ENCODE data around the gene NAB2. TPM values are rescaled to one million over a fixed set of nuclear protein-coding genes. Genes with fewer than 3 reads are reported as not detected.
A peak's percentile ranks its signal among the peaks of the same experiment; 100 is the strongest.
"Not testable (repeated sequence)": the region's sequence is repeated elsewhere in the genome, so short reads cannot be mapped to it uniquely, and the experiment has no call there.

NAB2 gene
- total RNA-seq, 2 donors from 2014 or later = 4.0 to 5.0 TPM

- DNase-seq (no peak), ATAC-seq (peak; percentile 12)
- Mint-ChIP-seq H3K27ac (peak overlapping the region; percentile 9), H3K4me3 (no peak overlapping the region), H3K4me1 (peaks cover 4% of the 10 kb centered on the region), H3K27me3 (peaks cover 10% of the 10 kb centered on the region), H3K36me3 (ENCODE audit: low read depth) (peaks cover 5% of the 10 kb centered on the region)
- no peaks in the 10 kb centered on the region for H3K9me3 ChIP-seq (ENCODE audit: control insufficient read depth, low read length, poor library complexity, severe bottlenecking)
Observed at GRCh38 chr12:57118711-57119271, 29.9 kb downstream of the NAB2 start.

GRCh38 chr12:57119294-57120085 is 30.6 kb downstream of the NAB2 start:
- peaks cover 9% of the 10 kb centered on the region for H3K36me3 Mint-ChIP-seq (ENCODE audit: low read depth)
- H3K27ac Mint-ChIP-seq = peak overlapping the region; percentile 9
- no peak overlapping the region for H3K4me3 Mint-ChIP-seq
- H3K9me3 ChIP-seq (ENCODE audit: control insufficient read depth, low read length, poor library complexity, severe bottlenecking) = no peaks in the 10 kb centered on the region
- H3K27me3 Mint-ChIP-seq = peaks cover 10% of the 10 kb centered on the region
- ATAC-seq = no peak
- no peak for DNase-seq
- H3K4me1 Mint-ChIP-seq = peaks cover 8% of the 10 kb centered on the region

- H3K27me3 Mint-ChIP-seq; H3K27ac Mint-ChIP-seq; H3K4me1 Mint-ChIP-seq; H3K36me3 Mint-ChIP-seq (ENCODE audit: low read depth); H3K4me3 Mint-ChIP-seq; H3K9me3 ChIP-seq (ENCODE audit: control insufficient read depth, low read length, poor library complexity, severe bottlenecking); ATAC-seq; DNase-seq: not testable (repeated sequence)
Observed at GRCh38 chr12:57120718-57121117, 31.8 kb downstream of the NAB2 start.

GRCh38 chr12:57123813-57124212 is 34.9 kb downstream of the NAB2 start:
- H3K9me3 ChIP-seq (ENCODE audit: control insufficient read depth, low read length, poor library complexity, severe bottlenecking) = no peaks in the 10 kb centered on the region
- DNase-seq (no peak), ATAC-seq (no peak)
- H3K36me3 Mint-ChIP-seq (ENCODE audit: low read depth) = peaks cover 4% of the 10 kb centered on the region
- no peaks in the 10 kb centered on the region for H3K27me3 Mint-ChIP-seq
- H3K27ac Mint-ChIP-seq = no peak overlapping the region
- no peak overlapping the region for H3K4me3 Mint-ChIP-seq
- H3K4me1 Mint-ChIP-seq = peaks cover 5% of the 10 kb centered on the region

- H3K36me3 Mint-ChIP-seq (ENCODE audit: low read depth) = peaks cover 4% of the 10 kb centered on the region
- no peaks in the 10 kb centered on the region for H3K27me3 Mint-ChIP-seq
- DNase-seq (peak; percentile 50 to 74 (median 55)), ATAC-seq (peak; percentile 78)
- H3K4me3 Mint-ChIP-seq = peak overlapping the region; percentile 28
- no peak overlapping the region for H3K27ac Mint-ChIP-seq
- H3K9me3 ChIP-seq (ENCODE audit: control insufficient read depth, low read length, poor library complexity, severe bottlenecking) = no peaks in the 10 kb centered on the region
- H3K4me1 Mint-ChIP-seq = peaks cover 5% of the 10 kb centered on the region
Observed at GRCh38 chr12:57124261-57124877, 35.5 kb downstream of the NAB2 start.

GRCh38 chr12:57126061-57126460 is 37.1 kb downstream of the NAB2 start:
- no peak overlapping the region for H3K27ac Mint-ChIP-seq
- peaks cover 5% of the 10 kb centered on the region for H3K4me1 Mint-ChIP-seq
- ATAC-seq (no peak), DNase-seq (no peak)
- H3K4me3 Mint-ChIP-seq = no peak overlapping the region
- H3K36me3 Mint-ChIP-seq (ENCODE audit: low read depth) = peaks cover 4% of the 10 kb centered on the region
- no peaks in the 10 kb centered on the region for H3K27me3 Mint-ChIP-seq
- H3K9me3 ChIP-seq (ENCODE audit: control insufficient read depth, low read length, poor library complexity, severe bottlenecking) = no peaks in the 10 kb centered on the region

- Mint-ChIP-seq H3K27ac (no peak overlapping the region), H3K27me3 (no peaks in the 10 kb centered on the region), H3K4me3 (peak overlapping the region; percentile 61), H3K4me1 (peaks cover 7% of the 10 kb centered on the region), H3K36me3 (ENCODE audit: low read depth) (peaks cover 4% of the 10 kb centered on the region)
- DNase-seq (no peak), ATAC-seq (no peak)
- no peaks in the 10 kb centered on the region for H3K9me3 ChIP-seq (ENCODE audit: control insufficient read depth, low read length, poor library complexity, severe bottlenecking)
Observed at GRCh38 chr12:57126561-57126960, 37.6 kb downstream of the NAB2 start.

- Mint-ChIP-seq H3K27me3 (no peaks in the 10 kb centered on the region), H3K27ac (peak overlapping the region; percentile 71), H3K36me3 (ENCODE audit: low read depth) (peaks cover 4% of the 10 kb centered on the region), H3K4me1 (peaks cover 7% of the 10 kb centered on the region), H3K4me3 (peak overlapping the region; percentile 97)
- no peaks in the 10 kb centered on the region for H3K9me3 ChIP-seq (ENCODE audit: control insufficient read depth, low read length, poor library complexity, severe bottlenecking)
- ATAC-seq (peak; percentile 32), DNase-seq (peak in 1 of 3 donors; percentile 19)
Observed at GRCh38 chr12:57127101-57127725, 38.3 kb downstream of the NAB2 start.

GRCh38 chr12:57127726-57128518 is 39.0 kb downstream of the NAB2 start, which contains the start of gene LRP1:
TSS of gene LRP1 (plus strand) at chr12:57128483. CDS start at chr12:57128965, 482 bp downstream.
- ATAC-seq (peak; percentile 62), DNase-seq (peak; percentile 65 to 71 (median 70))
- Mint-ChIP-seq H3K36me3 (ENCODE audit: low read depth) (peaks cover 4% of the 10 kb centered on the region), H3K4me1 (peaks cover 9% of the 10 kb centered on the region), H3K4me3 (peak within 1 kb of the TSS; percentile 97), H3K27me3 (no peaks in the 10 kb centered on the region), H3K27ac (peak within 1 kb of the TSS; percentile 71)
- H3K9me3 ChIP-seq (ENCODE audit: control insufficient read depth, low read length, poor library complexity, severe bottlenecking) = no peaks in the 10 kb centered on the region

- peak overlapping the region; percentile 97 for H3K4me3 Mint-ChIP-seq
- H3K27me3 Mint-ChIP-seq = no peaks in the 10 kb centered on the region
- H3K4me1 Mint-ChIP-seq = peaks cover 9% of the 10 kb centered on the region
- peak overlapping the region; percentile 43 for H3K27ac Mint-ChIP-seq
- ATAC-seq (no peak), DNase-seq (no peak)
- H3K9me3 ChIP-seq (ENCODE audit: control insufficient read depth, low read length, poor library complexity, severe bottlenecking) = no peaks in the 10 kb centered on the region
- H3K36me3 Mint-ChIP-seq (ENCODE audit: low read depth) = peaks cover 4% of the 10 kb centered on the region
Observed at GRCh38 chr12:57128519-57129247, 39.8 kb downstream of the NAB2 start.

- peaks cover 7% of the 10 kb centered on the region for H3K4me1 Mint-ChIP-seq
- no peaks in the 10 kb centered on the region for H3K27me3 Mint-ChIP-seq
- H3K4me3 Mint-ChIP-seq = peak overlapping the region; percentile 70
- H3K36me3 Mint-ChIP-seq (ENCODE audit: low read depth) = peaks cover under 1% of the 10 kb centered on the region
- no peak overlapping the region for H3K27ac Mint-ChIP-seq
- H3K9me3 ChIP-seq (ENCODE audit: control insufficient read depth, low read length, poor library complexity, severe bottlenecking) = no peaks in the 10 kb centered on the region
- DNase-seq (no peak), ATAC-seq (no peak)
Observed at GRCh38 chr12:57129321-57129842, 40.5 kb downstream of the NAB2 start.

- DNase-seq (no peak), ATAC-seq (no peak)
- peaks cover 7% of the 10 kb centered on the region for H3K4me1 Mint-ChIP-seq
- no peaks in the 10 kb centered on the region for H3K36me3 Mint-ChIP-seq (ENCODE audit: low read depth)
- no peak overlapping the region for H3K27ac Mint-ChIP-seq
- H3K27me3 Mint-ChIP-seq = no peaks in the 10 kb centered on the region
- no peaks in the 10 kb centered on the region for H3K9me3 ChIP-seq (ENCODE audit: control insufficient read depth, low read length, poor library complexity, severe bottlenecking)
- H3K4me3 Mint-ChIP-seq = peak overlapping the region; percentile 70
Observed at GRCh38 chr12:57129889-57130288, 41.0 kb downstream of the NAB2 start.

Measured in T-helper 17 cell (primary cell).